NB4 (cell line): ENCODE data around the gene STUM.

Experiments
- DNase-seq: peaks from one replicate; pipeline ENCODE4 v3.0.0; 2010; ENCODE audit warnings: low read depth
- H3K4me3 ChIP-seq: one replicate; pipeline ENCODE4 v1.5.1; 2011; ENCODE audit warnings: mild to moderate bottlenecking, low read depth, low read length, moderate library complexity
- MYC ChIP-seq: IDR thresholded peaks from 2 replicates; pipeline ENCODE4 v1.6.1; 2011; ENCODE audit warnings: low read depth, low read length
- POLR2A ChIP-seq: IDR thresholded peaks from 2 replicates; pipeline ENCODE4 v1.6.1; 2011; ENCODE audit warnings: mild to moderate bottlenecking; ENCODE audit not compliant: insufficient read length; ENCODE audit errors: extremely low read depth
- TF ChIP-seq, protein P1 (sequence below): IDR thresholded peaks from one replicate; pipeline ENCODE4 v1.5.1; 2012; ENCODE audit warnings: low read depth, low read length
- TF ChIP-seq, protein P2 (sequence below): IDR thresholded peaks from 2 replicates; pipeline ENCODE4 v1.6.1; 2011; ENCODE audit warnings: low read depth, low read length

STUM gene

DNA sequence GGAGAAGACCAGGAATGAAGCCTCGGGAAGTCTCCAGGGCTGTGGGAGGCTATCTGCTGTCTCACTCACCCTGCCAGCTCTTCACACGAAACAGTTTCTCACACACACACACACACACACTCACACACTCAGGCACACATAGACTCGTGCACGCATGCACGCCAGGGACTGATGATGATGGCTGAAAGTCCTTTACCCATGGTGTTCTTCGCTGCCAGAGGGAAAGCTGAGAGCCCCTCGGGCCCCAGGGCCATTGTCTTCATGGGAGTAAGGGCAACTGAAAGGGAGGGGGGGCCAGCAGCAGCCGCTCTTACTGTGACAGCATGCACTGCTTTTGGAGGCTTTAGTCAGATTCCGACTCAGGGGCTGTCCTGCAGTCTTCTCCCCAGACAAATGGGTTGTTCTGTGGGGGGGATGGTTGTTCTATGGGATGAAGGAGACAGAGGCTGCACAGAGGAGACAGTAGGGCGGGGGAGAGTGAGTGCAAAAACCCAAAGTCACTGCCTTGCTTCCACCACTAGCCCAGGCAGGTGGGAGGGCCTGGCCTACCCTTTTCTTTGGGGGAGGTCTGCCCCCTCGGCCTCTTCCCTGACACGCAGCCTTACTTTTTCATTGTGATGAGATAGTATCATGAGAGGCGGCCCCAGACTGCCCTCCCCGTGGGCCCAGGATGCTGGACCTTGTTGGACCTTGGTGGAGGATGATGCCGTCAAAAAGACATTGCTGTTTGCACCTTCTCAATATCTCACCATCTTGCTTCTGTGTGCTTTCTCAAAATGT is 29.0 kb downstream of the STUM start:
- DNase-seq, result no peak
- TF ChIP-seq MYC, result no peak
- no peak for TF ChIP-seq POLR2A
- TF ChIP-seq, protein P1, sequence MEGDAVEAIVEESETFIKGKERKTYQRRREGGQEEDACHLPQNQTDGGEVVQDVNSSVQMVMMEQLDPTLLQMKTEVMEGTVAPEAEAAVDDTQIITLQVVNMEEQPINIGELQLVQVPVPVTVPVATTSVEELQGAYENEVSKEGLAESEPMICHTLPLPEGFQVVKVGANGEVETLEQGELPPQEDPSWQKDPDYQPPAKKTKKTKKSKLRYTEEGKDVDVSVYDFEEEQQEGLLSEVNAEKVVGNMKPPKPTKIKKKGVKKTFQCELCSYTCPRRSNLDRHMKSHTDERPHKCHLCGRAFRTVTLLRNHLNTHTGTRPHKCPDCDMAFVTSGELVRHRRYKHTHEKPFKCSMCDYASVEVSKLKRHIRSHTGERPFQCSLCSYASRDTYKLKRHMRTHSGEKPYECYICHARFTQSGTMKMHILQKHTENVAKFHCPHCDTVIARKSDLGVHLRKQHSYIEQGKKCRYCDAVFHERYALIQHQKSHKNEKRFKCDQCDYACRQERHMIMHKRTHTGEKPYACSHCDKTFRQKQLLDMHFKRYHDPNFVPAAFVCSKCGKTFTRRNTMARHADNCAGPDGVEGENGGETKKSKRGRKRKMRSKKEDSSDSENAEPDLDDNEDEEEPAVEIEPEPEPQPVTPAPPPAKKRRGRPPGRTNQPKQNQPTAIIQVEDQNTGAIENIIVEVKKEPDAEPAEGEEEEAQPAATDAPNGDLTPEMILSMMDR, result no peak
- TF ChIP-seq, protein P2, sequence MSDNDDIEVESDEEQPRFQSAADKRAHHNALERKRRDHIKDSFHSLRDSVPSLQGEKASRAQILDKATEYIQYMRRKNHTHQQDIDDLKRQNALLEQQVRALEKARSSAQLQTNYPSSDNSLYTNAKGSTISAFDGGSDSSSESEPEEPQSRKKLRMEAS, result no peak
- no peak overlapping the region for H3K4me3 ChIP-seq

DNA sequence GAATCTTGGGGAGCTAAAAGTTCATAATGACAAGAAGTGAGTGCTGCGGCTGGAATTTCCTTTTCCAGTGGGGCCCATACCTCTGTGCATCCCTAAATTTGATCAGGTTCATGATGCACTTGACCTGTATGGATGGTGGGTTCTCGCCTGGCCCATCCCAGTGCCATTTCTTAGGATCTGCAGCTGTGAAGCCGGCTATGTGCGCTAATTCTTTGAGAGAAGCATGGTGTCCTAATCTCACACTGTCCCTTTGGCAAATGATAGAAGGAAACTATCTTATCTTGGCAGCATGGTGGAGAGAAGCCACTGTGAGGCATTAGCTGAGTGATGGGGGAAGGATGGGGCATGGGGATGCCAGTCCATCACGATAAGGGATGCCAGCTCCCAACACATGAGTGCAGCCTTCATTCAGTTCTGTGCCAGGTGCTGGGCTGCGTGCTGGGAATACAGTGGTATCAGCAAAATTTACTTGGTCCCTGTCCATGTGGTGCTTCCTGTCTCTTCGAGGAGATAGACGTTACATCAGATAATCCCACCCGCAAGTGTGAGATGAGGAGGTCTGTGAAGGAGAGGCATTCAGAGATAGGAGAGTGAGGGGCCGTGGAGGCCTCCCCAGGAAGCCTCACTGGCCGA is 30.5 kb downstream of the STUM start:
- no peak for TF ChIP-seq POLR2A
- TF ChIP-seq MYC, result no peak
- TF ChIP-seq, protein P1, result no peak
- TF ChIP-seq, protein P2, result no peak
- no peak for DNase-seq
- no peak overlapping the region for H3K4me3 ChIP-seq

DNA sequence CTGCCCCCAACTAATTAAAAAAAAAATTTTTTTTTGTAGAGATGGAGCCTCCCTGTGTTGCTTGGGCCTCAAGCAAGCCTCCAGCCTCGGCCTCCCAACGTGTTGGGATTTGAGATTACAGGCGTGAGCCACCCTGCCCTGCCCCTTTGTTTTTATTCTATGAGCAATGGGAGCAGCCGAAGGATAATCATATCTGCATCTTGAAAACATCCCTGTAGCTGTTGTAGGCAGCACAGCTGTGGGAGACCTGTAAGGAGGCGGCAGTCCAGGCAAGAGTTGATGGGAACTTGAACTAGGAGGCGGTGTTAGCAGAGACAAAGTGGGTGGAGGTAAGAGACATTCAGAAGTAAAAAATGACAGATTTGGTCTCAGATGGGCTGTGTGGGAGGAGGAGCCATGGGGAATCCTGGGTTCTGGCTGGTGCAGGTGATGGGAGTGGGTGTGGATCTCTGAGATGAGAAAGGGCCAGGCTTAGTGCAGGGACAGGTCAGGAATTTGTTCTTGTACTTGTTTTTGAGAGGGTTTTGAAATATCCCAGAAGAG is 31.3 kb downstream of the STUM start:
- no peak for DNase-seq
- TF ChIP-seq POLR2A (no peak), MYC (no peak)
- TF ChIP-seq, protein P1, result no peak
- TF ChIP-seq, protein P2, result no peak
- no peak overlapping the region for H3K4me3 ChIP-seq

DNA sequence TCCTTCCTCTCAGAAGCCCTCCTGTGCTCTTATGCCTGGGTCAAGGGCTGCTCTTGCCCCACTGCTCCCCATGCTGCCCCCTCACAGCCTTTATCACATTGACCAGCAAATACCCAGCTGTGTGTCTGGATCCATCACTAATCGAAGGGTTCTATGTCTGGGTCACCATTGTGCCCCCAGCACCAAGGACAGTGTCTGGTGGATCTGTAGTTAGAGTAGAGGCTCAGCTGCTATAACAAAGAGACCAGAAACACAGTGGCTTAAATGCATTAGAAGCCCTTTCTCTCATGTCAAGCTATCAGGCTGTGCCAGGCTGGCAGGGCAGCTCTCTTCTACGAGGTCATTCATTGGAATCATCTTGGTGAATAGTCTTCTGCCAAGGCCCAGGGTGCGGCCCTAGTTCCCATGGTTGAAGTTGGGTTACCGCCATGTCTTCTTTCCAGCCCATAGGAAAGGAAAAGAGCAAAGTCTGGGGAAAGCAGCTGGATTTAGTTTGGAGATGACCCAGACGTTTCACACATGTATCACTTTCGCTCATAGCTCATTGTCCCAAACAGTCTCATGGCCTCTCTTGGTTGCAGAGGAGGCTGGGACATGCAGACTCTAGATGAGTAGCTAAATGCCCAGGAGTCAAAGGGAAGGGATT is 32.2 kb downstream of the STUM start:
- TF ChIP-seq POLR2A, result no peak
- TF ChIP-seq, protein P1, result no peak
- TF ChIP-seq MYC, result no peak
- TF ChIP-seq, protein P2, result no peak
- H3K4me3 ChIP-seq, result no peak overlapping the region
- DNase-seq, result no peak

DNA sequence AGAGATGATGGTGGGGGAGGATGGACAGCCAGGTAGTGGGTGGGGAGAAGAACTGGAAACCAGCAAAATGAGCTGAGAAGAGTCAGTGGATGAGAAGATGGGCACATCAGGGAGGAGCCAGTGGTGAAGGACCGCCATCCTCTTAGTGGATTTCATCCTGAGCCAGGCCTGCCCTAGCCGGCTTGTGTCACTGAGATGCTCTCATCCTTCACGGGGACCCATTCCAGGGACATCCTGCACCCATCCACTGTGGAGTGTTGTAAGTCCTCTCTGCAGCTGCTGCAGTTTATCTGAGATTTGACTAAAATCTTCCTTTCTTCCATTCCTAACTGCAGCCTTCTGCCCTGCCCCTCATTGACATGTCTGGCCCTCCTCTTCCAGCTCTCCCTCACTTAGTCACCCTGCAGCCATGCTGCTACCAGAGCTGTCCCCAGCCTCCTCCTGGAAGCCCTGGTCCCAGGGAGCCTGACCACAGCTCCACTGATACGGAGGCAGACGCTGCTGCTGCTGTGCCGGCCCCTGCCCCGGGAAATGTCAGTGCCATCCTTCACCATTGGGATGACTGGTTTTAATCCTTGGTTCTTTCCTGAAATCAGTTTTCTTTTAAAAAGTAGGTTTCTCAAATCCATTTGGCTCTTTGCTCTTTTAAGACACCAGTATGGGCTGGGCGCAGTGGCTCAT is 33.2 kb downstream of the STUM start:
- no peak for DNase-seq
- H3K4me3 ChIP-seq, result no peak overlapping the region
- TF ChIP-seq POLR2A (no peak), MYC (no peak)
- TF ChIP-seq, protein P1, result no peak
- TF ChIP-seq, protein P2, result no peak
